Liver (tissue), 9 donors: ENCODE measurements around the gene ASB8. TPM values are rescaled to one million over a fixed set of nuclear protein-coding genes. Genes with fewer than 3 reads are reported as not detected.

ENCODE experiments used
- DNase-seq: peaks from one replicate; pipeline ENCODE4 v3.0.0-alpha.2; 2017; ENCODE audit warnings: low spot score
- H3K27ac ChIP-seq, 2 donors: one replicate each; pipeline ENCODE4 v1.7.0; 2013; ENCODE audit warnings: inconsistent platforms in 2 of 2, low read length in 2 of 2, control low read depth in 1 of 2, low read depth in 1 of 2, mild to moderate bottlenecking in 1 of 2
- H3K27me3 ChIP-seq, 4 donors: one replicate each; pipeline versions ENCODE4 v1.6.1 to v1.7.0; 2013; ENCODE audit warnings: low read length in 3 of 4, inconsistent platforms in 1 of 4, mild to moderate bottlenecking in 1 of 4, moderate library complexity in 1 of 4; ENCODE audit not compliant: control insufficient read depth in 4 of 4, insufficient read depth in 4 of 4
- H3K36me3 ChIP-seq, 4 donors: one replicate each; pipeline versions ENCODE4 v1.6.1 to v1.7.0; 2013; ENCODE audit warnings: low read length in 3 of 4, mild to moderate bottlenecking in 3 of 4, low read depth in 1 of 4, moderate library complexity in 1 of 4; ENCODE audit not compliant: control insufficient read depth in 4 of 4, insufficient read depth in 3 of 4
- H3K4me1 ChIP-seq, 4 donors: one replicate each; pipeline versions ENCODE4 v1.6.1 to v1.7.0; 2013; ENCODE audit warnings: low read length in 3 of 4, mild to moderate bottlenecking in 3 of 4, moderate library complexity in 1 of 4; ENCODE audit not compliant: control insufficient read depth in 4 of 4, insufficient read depth in 4 of 4
- H3K4me3 ChIP-seq, 3 donors: one replicate each; pipeline versions ENCODE4 v1.6.1 to v1.7.0; 2013; ENCODE audit warnings: low read length in 3 of 3, control low read depth in 1 of 3, low read depth in 1 of 3, mild to moderate bottlenecking in 1 of 3
- H3K9ac ChIP-seq, 2 donors: one replicate each; pipeline ENCODE4 v1.7.0; 2013; ENCODE audit warnings: low read length in 2 of 2, mild to moderate bottlenecking in 2 of 2, moderate library complexity in 2 of 2, control low read depth in 1 of 2, low read depth in 1 of 2
- H3K9me3 ChIP-seq, 4 donors: one replicate each; pipeline versions ENCODE4 v1.6.1 to v1.7.0; 2013; ENCODE audit warnings: low read length in 3 of 4; ENCODE audit not compliant: control insufficient read depth in 4 of 4
- EGR1 ChIP-seq, 2 donors: IDR thresholded peaks; 2 replicates each; pipeline ENCODE4 v1.6.1; 2016 to 2018; ENCODE audit warnings: antibody characterized with exemption in 2 of 2, low read depth in 2 of 2
- FOXA1 ChIP-seq: IDR thresholded peaks from 2 replicates; pipeline ENCODE4 v1.6.1; 2016; ENCODE audit warnings: antibody characterized with exemption
- FOXA2 ChIP-seq: IDR thresholded peaks from 2 replicates; pipeline ENCODE4 v1.6.1; 2016; ENCODE audit warnings: antibody characterized with exemption
- GABPA ChIP-seq, 2 donors: IDR thresholded peaks in 1 of 2; conservative IDR thresholded peaks in 1 of 2; 2 replicates each; pipeline ENCODE4 v1.6.1; 2016; ENCODE audit warnings: antibody characterized with exemption in 2 of 2, mild to moderate bottlenecking in 1 of 2, moderate library complexity in 1 of 2
- HNF4A ChIP-seq, 2 donors: conservative IDR thresholded peaks; 2 replicates each; pipeline ENCODE4 v1.6.1; 2016; ENCODE audit warnings: antibody characterized with exemption in 2 of 2, mild to moderate bottlenecking in 2 of 2
- HNF4G ChIP-seq: IDR thresholded peaks from 2 replicates; pipeline ENCODE4 v1.6.1; 2016; ENCODE audit warnings: antibody characterized with exemption
- JUND ChIP-seq, 2 donors: IDR thresholded peaks; 2 replicates each; pipeline ENCODE4 v1.6.1; 2016; ENCODE audit warnings: antibody characterized with exemption in 2 of 2
- NR2F2 ChIP-seq: IDR thresholded peaks from 2 replicates; pipeline ENCODE4 v1.6.1; 2016; ENCODE audit warnings: antibody characterized with exemption
- RAD21 ChIP-seq, 2 donors: IDR thresholded peaks; 2 replicates each; pipeline ENCODE4 v1.6.1; 2016; ENCODE audit warnings: antibody characterized with exemption in 2 of 2, mild to moderate bottlenecking in 2 of 2
- SP1 ChIP-seq: IDR thresholded peaks from 2 replicates; pipeline ENCODE4 v1.6.1; 2018; ENCODE audit warnings: antibody characterized with exemption, mild to moderate bottlenecking
- TAF1 ChIP-seq: conservative IDR thresholded peaks from 2 replicates; pipeline ENCODE4 v1.6.1; 2016; ENCODE audit warnings: antibody characterized with exemption, mild to moderate bottlenecking
- YY1 ChIP-seq: IDR thresholded peaks from 2 replicates; pipeline ENCODE4 v1.6.1; 2016; ENCODE audit warnings: antibody characterized with exemption, mild to moderate bottlenecking
- WGBS: extraction: QIAGEN DNeasy Blood & Tissue Kit; methylation state at CpG from one replicate; pipeline ENCODE4 v1.1.7; 2013; 5-methylcytosine and 5-hydroxymethylcytosine counted together
- polyA plus RNA-seq, 2 donors: library from polyadenylated mRNA; stranded (reverse) in 1 of 2; unstranded in 1 of 2; fragments of 200-250 nt in 1 of 2; fragments of >200 nt in 1 of 2; fragmentation: Nextera tagmentation in 1 of 2; extraction: Ambion mirVana in 1 of 2; gene quantifications; one replicate each; pipeline versions ENCODE4 v1.2.1 to v1.2.3, GENCODE V29; 2013 to 2015
- total RNA-seq, 2 donors: library from RNA; depleted of rRNA; stranded (reverse); fragments of >200 nt; gene quantifications; one replicate each; pipeline ENCODE4 v1.2.3, GENCODE V29; 2014
- TF ChIP-seq, protein P1 (sequence below): fragments of 150-350 bp; IDR thresholded peaks from 2 replicates; pipeline ENCODE4 v1.5.1; 2017; ENCODE audit warnings: improper control_type of control experiment, low read depth, low read length; ENCODE audit not compliant: missing input control
- TF ChIP-seq, protein P2 (sequence below): IDR thresholded peaks from 2 replicates; pipeline ENCODE4 v1.6.1; 2016; ENCODE audit warnings: antibody characterized with exemption
- TF ChIP-seq, protein P3 (sequence below): IDR thresholded peaks from 2 replicates; pipeline ENCODE4 v1.6.1; 2016; ENCODE audit warnings: antibody characterized with exemption
- TF ChIP-seq, protein P4 (sequence below): IDR thresholded peaks from 2 replicates; pipeline ENCODE4 v1.6.1; 2016; ENCODE audit warnings: antibody characterized with exemption, mild to moderate bottlenecking
- donor health status: healthy.
- donor health status: healthy.
- donor health status: healthy.
- donor health status: healthy.
- donor health status: healthy.

Gene ASB8
- total and polyA plus RNA-seq, 4 donors = 17.0 to 23.5 (median 18.2) TPM

DNA sequence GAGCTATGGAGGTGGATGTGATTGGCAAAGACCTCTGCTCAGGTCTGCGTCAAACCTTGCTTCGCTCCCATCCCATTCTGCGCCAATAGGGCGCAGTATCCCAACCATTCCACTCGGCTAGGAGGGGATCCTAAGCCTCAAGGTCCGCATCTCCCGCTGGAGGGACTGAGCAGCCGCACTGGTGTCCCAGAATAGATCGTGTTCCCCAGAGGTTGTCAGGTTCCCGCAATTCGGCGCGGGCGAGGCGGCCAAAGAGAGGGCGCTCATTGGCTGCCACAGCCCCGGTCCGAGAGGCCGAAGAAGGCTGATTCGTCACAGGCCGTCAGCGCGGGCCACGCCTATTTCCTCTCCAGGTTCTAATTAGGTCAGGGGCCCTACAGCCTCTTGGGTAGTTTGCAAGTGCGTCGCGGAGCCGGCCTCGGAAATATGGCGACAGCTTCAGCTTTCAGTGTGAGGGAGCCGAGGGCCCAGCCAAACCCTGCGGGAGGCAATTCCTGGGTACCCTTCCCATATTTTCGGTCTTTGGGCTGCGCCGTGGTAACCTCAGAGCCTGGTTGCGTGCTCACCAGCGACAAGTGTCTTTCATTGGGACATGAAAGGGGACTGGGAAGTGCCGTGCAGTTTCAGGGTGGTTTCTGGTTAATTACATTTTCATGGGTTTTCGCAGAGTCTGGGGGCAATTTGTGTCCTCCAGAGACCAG is 40.8 kb upstream of the ASB8 start (continued):
- TF ChIP-seq, protein P1, sequence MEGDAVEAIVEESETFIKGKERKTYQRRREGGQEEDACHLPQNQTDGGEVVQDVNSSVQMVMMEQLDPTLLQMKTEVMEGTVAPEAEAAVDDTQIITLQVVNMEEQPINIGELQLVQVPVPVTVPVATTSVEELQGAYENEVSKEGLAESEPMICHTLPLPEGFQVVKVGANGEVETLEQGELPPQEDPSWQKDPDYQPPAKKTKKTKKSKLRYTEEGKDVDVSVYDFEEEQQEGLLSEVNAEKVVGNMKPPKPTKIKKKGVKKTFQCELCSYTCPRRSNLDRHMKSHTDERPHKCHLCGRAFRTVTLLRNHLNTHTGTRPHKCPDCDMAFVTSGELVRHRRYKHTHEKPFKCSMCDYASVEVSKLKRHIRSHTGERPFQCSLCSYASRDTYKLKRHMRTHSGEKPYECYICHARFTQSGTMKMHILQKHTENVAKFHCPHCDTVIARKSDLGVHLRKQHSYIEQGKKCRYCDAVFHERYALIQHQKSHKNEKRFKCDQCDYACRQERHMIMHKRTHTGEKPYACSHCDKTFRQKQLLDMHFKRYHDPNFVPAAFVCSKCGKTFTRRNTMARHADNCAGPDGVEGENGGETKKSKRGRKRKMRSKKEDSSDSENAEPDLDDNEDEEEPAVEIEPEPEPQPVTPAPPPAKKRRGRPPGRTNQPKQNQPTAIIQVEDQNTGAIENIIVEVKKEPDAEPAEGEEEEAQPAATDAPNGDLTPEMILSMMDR = peak; percentile 2
- TF ChIP-seq HNF4A (conservative IDR thresholded peaks at IDR 0.05) = peak; percentile 38
- TF ChIP-seq, protein P2, sequence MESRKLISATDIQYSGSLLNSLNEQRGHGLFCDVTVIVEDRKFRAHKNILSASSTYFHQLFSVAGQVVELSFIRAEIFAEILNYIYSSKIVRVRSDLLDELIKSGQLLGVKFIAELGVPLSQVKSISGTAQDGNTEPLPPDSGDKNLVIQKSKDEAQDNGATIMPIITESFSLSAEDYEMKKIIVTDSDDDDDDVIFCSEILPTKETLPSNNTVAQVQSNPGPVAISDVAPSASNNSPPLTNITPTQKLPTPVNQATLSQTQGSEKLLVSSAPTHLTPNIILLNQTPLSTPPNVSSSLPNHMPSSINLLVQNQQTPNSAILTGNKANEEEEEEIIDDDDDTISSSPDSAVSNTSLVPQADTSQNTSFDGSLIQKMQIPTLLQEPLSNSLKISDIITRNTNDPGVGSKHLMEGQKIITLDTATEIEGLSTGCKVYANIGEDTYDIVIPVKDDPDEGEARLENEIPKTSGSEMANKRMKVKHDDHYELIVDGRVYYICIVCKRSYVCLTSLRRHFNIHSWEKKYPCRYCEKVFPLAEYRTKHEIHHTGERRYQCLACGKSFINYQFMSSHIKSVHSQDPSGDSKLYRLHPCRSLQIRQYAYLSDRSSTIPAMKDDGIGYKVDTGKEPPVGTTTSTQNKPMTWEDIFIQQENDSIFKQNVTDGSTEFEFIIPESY = peak; percentile 39
- TF ChIP-seq, protein P3, sequence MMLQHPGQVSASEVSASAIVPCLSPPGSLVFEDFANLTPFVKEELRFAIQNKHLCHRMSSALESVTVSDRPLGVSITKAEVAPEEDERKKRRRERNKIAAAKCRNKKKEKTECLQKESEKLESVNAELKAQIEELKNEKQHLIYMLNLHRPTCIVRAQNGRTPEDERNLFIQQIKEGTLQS = no peak

DNA sequence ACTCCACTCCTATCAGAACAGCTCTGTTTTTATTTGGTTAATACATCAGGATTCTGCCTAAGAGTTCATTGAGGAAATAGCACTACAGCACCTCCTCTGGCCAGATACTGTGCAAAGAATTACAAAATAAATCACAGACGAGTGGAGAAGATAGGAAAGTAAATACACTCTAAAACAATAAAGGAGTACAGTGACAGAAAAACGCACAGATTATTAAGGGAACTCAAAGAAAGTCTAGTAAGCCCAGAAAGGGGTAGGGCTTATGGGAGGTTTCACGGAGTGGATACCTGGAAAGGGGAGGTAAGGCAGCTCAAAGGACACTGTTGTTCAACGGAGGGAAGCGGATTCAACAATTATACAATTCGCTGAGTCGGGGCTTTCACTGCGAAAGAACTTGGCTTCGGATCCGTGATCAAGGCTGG is 40.2 kb upstream of the ASB8 start:
- H3K9me3 ChIP-seq = peaks cover 0 to 5% (median 0%) of the 10 kb centered on the region in 4 donors
- H3K27ac ChIP-seq = peak overlapping the region; percentile 87 to 93
- H3K9ac ChIP-seq = peak overlapping the region; percentile 40 to 53
- H3K4me3 ChIP-seq = peak overlapping the region; percentile 44 to 68 (median 51)
- TF ChIP-seq GABPA (IDR thresholded peaks at IDR 0.05 in 1 of 2, conservative IDR thresholded peaks at IDR 0.05 in 1 of 2) (no peak), FOXA1 (no peak), RAD21 (IDR thresholded peaks at IDR 0.05) (peak in 1 of 2 donors; percentile 32), FOXA2 (no peak), YY1 (no peak), EGR1 (IDR thresholded peaks at IDR 0.05; ENCODE audit: low read depth in 2 of 2) (no peak), JUND (IDR thresholded peaks at IDR 0.05) (no peak), HNF4A (conservative IDR thresholded peaks at IDR 0.05) (no peak), SP1 (no peak), NR2F2 (no peak), TAF1 (no peak), HNF4G (no peak)
- TF ChIP-seq, protein P4, sequence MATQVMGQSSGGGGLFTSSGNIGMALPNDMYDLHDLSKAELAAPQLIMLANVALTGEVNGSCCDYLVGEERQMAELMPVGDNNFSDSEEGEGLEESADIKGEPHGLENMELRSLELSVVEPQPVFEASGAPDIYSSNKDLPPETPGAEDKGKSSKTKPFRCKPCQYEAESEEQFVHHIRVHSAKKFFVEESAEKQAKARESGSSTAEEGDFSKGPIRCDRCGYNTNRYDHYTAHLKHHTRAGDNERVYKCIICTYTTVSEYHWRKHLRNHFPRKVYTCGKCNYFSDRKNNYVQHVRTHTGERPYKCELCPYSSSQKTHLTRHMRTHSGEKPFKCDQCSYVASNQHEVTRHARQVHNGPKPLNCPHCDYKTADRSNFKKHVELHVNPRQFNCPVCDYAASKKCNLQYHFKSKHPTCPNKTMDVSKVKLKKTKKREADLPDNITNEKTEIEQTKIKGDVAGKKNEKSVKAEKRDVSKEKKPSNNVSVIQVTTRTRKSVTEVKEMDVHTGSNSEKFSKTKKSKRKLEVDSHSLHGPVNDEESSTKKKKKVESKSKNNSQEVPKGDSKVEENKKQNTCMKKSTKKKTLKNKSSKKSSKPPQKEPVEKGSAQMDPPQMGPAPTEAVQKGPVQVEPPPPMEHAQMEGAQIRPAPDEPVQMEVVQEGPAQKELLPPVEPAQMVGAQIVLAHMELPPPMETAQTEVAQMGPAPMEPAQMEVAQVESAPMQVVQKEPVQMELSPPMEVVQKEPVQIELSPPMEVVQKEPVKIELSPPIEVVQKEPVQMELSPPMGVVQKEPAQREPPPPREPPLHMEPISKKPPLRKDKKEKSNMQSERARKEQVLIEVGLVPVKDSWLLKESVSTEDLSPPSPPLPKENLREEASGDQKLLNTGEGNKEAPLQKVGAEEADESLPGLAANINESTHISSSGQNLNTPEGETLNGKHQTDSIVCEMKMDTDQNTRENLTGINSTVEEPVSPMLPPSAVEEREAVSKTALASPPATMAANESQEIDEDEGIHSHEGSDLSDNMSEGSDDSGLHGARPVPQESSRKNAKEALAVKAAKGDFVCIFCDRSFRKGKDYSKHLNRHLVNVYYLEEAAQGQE = no peak
- TF ChIP-seq, protein P1 = peak; percentile 30
- no peak for DNase-seq
- no peaks in the 10 kb centered on the region for H3K36me3 ChIP-seq
- 1% methylated on average over 10 of the region's 10 CpGs for WGBS
- no peaks in the 10 kb centered on the region for H3K27me3 ChIP-seq
- H3K4me1 ChIP-seq = peaks cover 0 to 12% (median 3%) of the 10 kb centered on the region in 4 donors
